ENCODE measurements around the gene MGLL.
"Not testable (repeated sequence)": the region's sequence is repeated elsewhere in the genome, so short reads cannot be mapped to it uniquely, and the experiment has no call there.

Gene MGLL

DNA sequence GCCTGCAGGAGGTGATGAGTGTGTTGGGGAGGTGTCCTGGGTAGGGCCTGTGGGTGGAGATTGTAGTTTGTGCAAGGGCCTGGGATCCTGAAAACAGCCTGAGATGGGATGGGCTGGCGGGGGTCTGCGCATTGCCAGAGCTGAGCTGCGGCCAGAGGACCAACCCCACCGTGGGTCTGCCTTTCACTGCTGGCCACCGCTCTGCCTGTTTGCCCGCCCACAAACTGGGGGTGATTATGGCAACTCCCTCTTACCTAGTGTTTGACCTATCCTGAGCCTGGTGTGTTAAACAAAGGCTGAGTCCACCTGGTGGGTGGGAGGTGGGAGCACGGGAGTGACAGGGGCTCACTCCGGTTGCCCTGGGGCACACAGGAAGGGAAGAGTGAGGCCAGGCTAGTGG lies 139.8 kb downstream of the MGLL start:
- in situ Hi-C loops (cut with HindIII; ENCODE audit: low sequenced_read_pairs): no loop called here

DNA sequence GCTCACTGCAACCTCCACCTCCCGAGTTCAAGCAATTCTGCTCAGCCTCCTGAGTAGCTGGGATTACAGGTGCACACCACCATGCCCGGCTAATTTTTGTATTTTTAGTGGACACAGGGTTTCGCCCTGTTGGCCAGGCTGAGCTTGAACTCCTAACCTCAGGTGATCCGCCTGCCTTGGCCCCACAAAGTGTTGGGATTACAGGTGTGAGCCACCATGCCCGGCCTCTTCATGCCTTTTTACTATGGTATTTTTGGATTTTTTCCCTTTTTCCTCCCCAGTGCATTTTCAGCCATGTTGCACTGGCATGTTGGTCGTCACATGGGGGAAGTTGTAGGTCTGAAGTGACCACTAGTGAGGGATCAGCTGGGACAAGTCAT lies 140.2 kb downstream of the MGLL start:
- in situ Hi-C loops (cut with HindIII; ENCODE audit: low sequenced_read_pairs): not testable (repeated sequence)

DNA sequence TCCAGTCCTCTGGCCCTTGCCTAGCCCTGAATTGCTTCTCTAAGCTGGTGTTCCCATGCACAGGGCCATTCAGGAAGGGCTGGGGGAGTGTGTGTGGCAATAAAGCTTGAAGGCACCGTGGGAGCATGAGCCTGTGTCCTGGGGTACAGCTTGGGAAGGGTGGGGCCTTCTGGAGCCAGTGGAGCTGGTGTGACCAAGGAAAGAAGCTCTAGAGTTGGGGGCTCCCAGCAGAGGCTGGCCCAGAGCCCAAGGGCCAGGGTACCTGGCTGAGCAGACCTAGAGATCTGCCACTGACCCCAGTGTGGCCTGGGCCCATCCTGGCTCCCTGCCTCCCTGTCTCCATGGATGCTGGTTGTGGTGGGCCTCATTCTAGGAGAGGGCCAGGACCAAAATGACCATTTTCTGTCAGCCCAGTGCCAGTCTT lies 141.5 kb downstream of the MGLL start:
- in situ Hi-C loops (cut with HindIII; ENCODE audit: low sequenced_read_pairs): no loop called here

DNA sequence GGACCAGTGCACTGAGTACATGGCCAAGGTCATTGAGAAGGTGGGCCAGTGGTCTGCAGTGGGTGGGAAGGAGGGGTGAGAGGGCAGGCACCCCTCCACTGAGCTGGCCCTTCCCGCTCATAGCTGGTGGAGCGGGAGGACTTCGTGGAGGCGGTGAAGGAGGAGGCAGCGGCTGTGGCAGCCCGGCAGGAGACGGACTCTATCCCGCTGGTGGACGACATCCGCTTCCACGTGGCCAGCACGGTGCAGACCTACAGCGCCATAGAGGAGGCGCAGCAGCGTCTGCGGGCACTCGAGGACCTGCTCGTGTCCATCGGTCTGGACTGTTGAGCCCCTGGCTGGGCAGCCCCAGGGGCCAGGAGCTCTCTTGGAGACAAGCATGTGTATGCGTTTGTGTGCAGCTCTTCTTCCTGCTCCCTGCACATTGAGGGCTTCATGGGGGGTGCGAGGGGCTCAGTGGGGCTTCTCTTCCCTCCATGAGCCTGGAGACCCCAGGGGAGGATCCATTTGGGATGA lies 142.1 kb downstream of the MGLL start:
- in situ Hi-C loops (cut with HindIII; ENCODE audit: low sequenced_read_pairs): no loop called here

DNA sequence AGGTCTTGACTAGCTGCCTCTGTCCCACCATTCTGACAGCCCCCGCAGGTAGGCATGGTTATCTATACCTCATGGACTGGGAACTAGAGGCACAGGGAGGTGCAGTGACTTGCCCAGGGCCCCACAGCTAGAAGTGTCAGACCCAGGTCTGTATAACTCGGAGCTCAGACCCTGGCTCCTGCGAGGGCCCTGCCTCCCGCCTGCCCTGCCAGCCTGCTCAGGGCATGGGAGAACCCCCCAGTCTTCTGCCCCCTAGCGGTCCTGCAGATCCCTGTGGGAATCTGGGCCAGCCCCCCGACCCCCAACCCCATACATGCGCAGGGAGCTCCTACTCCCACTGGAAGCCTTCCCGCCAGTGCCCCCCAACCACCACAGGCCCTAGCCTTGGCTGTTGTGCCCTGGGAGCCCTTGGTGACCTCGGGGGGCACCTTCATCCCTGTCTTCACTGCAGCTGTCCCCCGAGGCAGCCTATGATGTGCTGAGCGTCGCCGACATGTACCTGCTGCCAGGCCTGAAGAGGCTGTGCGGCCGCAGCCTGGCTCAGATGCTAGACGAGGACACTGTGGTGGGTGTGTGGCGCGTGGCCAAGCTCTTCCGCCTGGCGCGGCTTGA lies 142.7 kb downstream of the MGLL start:
- in situ Hi-C loops (cut with HindIII; ENCODE audit: low sequenced_read_pairs): no loop called here

DNA sequence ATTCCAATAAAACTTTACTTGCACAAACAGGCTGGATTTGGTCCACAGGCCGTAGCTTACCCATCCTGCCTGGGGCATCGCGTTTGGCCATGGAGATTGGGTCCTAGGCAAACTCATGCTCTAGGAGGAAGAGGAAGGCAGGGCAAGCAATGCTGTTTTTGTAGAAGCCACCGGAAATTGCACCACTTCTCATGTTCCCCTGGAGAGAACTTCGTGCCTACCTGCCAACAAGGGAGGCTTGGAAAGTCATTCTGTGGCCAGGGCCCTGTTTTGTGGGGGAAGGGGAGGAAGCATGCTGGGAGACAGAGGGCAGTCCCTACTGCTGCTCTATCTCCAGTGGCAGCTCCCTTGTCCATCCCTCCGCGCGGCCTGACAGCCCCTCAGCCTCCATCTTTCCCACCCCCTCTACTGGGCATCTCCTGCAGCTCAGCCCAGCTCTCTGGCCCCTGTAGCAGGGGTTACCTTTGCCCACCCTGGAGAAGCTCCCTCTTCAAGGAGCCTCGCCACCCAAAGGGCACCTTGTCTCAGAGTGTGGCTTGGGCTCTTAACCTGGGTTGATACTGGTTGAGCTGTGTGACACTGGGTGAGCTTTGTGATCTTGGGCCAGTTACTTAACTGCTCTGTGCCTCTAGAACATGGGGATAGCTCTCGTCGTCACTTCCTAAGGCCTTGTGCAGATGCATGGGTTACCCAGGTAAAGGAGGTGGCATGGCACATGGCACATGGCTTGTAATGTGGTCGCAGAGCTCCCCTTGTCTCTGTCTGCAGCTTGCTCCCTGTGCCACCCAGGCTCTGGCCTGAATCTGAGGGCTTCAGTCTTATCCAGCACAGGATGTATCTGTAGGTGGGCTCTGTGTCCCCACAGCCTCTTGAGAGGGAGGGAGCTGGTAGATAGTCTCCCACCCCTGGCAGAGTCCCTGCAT lies 143.4 kb downstream of the MGLL start:
- in situ Hi-C loops (cut with HindIII; ENCODE audit: low sequenced_read_pairs): no loop called here

DNA sequence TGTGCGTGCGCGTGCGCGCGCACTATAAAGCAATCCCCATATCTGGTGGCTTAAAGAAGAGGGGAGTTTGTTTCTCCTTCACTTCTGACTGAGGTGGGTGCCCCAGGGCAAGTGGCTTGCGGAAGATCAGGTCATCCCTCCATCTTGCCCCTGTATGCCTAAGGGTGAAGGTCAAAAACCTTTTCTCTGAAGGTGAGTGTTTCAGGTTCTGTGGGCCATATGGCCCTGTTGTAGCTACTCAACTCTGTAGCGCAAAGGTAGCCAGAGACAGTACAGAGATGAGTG lies 144.1 kb downstream of the MGLL start:
- in situ Hi-C loops (cut with HindIII; ENCODE audit: low sequenced_read_pairs): no loop called here

DNA sequence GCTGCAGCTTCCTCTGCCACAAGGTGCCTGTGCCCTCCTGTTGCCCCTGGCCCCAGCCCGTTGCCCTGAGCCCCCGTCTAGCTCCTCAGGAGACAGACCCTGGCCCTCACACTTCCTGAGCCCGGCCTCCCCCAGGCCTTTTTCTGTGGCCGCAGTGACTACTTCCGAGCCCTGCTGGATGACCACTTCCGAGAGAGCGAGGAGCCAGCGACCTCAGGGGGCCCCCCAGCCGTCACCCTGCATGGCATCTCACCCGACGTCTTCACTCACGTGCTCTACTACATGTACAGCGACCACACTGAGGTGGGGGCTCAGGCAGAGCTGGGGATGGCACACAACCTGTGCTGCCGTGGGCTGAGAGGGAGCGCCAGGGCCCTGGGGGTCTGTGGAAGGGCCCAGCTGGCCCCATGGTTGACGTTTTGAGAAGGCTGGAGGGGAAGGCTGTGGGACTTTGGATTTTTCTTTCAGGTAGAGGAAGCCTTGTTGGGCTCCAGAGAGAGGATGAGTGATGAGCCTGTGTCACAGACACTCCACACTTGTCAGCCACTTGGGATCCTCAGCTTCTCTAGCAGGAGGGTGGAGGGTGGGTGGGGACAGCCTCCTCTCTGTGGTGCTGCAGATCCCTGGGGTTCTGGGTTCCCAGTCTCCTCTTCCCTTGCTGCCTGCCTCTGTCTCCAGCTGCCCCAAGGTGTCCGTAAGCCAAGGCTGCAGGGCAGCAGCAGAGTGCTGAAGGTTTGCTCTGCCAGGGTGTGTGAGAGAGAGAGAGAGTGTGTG lies 144.6 kb downstream of the MGLL start:
- in situ Hi-C loops (cut with HindIII; ENCODE audit: low sequenced_read_pairs): no loop called here

DNA sequence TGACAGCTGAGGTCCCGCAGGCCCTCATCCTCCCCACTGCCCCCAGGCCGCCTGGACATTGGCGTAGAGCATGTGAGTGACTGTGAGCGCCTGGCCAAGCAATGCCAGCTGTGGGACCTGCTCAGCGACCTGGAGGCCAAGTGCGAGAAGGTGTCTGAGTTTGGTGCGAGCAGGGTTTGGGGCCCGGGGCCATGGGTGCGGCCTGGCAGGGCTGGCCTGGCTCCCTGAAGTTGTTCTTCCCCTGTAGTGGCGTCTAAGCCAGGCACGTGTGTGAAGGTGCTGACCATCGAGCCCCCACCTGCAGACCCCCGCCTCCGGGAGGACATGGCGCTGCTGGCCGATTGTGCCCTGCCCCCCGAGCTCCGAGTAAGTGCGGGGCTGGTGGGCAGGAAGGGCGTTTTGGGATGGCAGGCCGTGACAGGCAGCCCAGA lies 145.4 kb downstream of the MGLL start:
- in situ Hi-C loops (cut with HindIII; ENCODE audit: low sequenced_read_pairs): no loop called here

DNA sequence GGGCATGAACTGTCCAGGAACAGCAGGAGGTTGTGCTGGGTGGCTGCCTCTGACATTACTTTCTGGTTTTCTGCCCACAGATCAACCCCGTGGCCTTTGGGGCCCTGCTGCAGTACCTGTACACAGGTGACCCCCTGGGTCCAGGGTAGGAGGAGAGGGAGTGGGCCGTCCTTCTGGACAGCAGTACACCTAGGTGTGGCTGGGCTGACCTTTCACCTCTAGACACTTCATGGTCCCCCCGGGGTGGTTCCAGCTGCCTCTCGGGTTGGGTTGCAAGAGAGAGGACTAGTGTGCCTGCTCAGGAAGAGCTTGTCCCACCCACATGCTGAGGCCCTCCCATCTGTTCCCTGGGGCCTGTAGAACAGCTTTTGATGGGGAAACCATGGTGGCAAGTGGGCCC lies 145.9 kb downstream of the MGLL start:
- in situ Hi-C loops (cut with HindIII; ENCODE audit: low sequenced_read_pairs): no loop called here

DNA sequence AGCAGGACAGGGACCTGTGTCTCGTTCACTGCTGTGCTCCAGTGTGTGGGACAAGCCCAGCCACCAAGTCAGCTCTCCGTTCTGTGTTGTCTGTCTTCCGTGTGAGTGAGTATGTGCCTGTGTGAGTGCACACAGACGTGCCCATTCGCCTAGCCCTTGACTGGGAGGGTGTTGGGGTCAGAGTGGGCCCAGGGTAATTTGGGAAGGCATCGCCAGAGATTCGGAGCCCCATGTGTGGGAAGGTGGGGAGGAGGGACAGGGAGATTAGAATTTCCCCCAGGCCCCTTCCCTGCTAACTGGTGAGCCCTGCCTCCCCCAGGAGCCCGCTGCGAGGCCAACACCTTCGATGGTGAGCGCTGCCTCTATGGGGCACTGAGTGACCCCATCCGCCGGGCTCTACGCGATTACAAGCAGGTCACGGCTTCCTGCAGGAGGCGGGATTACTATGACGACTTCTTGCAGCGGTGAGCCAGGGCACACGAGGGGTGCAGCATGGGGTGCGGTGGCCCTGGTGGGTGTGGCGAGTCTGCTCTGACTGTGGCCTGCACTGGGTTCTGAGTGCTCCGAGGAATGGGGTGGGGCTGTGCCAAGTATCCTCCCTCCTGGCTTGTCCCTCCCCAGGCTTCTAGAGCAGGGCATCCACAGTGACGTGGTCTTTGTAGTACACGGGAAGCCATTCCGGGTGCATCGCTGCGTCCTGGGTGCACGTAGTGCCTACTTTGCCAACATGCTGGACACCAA lies 146.5 kb downstream of the MGLL start:
- in situ Hi-C loops (cut with HindIII; ENCODE audit: low sequenced_read_pairs): no loop called here

DNA sequence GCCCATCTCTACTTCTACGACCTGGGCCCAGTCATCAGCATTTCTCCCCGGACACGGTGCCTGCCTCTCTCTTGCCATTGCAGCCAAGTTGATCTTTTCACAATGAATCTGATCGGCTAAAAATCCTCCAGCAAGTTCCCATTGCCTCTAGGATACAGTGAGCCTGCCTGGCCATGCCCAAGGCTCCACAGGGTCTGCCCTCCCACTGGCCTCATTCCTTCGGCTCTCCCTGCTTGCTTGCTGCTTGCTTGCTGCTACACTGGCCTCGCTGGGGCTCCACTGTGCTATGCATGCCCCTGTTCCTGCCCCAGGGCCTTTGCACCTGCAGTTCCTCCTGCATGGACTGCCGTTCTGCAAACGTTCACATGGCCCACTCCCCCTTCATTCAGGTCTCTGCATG lies 147.5 kb downstream of the MGLL start:
- in situ Hi-C loops (cut with HindIII; ENCODE audit: low sequenced_read_pairs): loop anchor here (25.0 kb wide), 1 partner anchor 288 kb away; no protein-coding TSS in a partner anchor

DNA sequence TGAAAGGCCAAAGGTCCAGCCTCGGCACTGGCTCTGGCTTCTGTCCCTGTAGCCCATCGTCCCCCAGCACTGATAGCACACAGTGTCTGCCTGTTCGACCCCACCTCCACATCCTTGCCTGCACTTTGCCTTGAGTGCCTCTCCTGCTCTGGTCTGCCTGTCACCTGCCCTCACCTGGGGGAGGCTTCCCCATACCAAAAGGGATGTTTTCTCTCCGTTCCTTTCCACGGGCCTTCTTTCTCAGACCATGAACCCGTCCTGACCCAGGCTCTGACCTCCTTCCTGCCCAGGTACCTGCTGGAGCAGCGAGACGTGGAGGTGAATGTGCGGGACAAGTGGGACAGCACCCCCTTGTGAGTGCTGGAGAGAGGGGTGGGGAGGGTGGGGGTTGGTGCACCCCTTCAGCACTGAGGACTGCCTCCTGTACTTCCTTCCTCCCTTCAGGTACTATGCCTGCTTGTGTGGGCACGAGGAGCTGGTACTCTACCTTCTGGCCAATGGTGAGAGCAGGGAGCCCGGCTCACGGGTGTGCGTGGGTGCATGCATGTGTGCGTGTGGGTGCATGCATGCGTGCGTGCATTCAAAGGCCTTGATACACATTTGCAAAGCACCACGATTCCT lies 148.1 kb downstream of the MGLL start:
- in situ Hi-C loops (cut with HindIII; ENCODE audit: low sequenced_read_pairs): loop anchor here (25.0 kb wide), 1 partner anchor 288 kb away; no protein-coding TSS in a partner anchor

DNA sequence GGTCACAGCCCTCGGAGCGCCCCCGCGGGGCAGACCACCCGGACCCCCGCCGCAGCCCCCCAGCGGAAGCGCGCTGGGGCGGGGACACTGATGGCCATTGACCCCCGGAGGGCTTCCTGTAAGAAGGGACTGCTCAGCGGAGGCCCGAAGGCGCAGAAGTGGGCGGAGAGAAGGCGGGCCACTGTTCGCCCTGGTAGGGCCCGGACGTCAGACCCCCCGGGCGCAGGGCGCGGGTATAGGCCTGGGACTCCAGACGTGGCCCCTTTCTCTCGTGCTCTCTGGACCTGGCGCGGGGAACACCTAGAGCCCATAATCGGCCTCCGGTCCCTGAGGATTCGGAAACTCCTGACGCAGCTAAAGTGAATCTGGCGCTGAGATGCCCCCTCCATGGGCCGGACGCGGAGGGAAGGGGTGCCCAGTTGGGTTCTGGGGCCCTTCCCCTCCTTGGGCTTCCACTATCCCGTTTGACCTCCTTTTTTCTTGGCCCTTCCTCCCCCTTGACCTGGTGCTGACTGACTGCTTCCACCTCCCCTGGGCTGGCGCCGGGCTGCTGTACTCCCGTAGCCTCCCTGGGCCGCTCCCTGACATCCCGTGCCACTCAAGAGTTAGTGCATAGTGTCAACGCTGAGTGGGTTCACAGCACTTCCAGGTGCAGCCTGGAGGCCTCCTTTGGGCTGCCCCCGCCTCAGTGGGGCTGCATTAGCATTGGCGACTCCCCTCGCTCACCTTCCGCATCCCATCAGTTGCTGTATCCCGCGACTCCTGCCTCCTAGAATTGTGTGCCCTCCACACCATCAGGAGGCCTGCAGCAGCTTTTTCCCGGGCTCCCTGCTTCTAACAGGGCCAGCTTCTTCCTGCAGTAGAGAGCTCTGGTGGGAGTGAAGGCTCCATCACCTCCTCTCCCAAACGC lies 148.9 kb downstream of the MGLL start:
- in situ Hi-C loops (cut with HindIII; ENCODE audit: low sequenced_read_pairs): loop anchor here (25.0 kb wide), 1 partner anchor 289 kb away; no protein-coding TSS in a partner anchor

DNA sequence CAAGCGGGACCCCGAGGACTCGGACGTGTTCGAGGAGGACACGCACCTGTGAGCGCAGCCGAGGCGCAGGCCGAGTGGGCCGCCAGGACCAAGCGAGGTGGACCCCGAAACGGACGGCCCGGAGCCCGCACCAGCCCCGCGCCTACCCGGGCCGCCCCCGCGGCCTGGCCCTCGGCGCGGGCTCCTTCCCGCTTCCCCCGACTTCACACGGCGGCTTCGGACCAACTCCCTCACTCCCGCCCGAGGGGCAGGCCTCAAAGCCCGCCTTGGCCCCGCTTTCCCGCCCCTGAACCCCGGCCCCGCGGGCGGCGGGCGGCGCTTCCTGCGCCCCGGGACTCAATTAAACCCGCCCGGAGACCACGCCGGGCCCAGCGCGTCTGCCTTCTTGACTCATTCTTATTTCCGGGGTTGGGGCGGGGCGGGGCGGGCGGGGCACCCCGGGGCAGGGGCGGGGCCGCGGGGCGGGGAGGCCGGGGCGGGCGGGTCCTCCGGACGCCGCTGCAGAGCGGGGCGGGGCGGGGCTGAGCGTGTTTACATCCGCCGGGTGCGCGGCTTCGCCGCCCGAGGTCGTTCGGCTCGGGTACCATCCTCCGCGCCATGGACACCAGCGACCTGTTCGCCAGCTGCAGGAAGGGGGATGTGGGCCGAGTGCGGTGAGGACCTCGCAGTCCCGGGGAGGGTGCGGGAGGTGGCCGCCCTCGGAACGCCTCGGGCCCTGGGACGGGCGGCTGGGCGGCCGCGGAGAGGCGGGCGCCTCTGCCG lies 149.7 kb downstream of the MGLL start, which contains the start of gene ABTB1:
TSS of gene ABTB1 (plus strand) at position 524 of the 762 bp plus-strand sequence. CDS start at position 598, 74 bp downstream.
- in situ Hi-C loops (cut with HindIII; ENCODE audit: low sequenced_read_pairs): loop anchor here (25.0 kb wide), 1 partner anchor 290 kb away; no protein-coding TSS in a partner anchor

DNA sequence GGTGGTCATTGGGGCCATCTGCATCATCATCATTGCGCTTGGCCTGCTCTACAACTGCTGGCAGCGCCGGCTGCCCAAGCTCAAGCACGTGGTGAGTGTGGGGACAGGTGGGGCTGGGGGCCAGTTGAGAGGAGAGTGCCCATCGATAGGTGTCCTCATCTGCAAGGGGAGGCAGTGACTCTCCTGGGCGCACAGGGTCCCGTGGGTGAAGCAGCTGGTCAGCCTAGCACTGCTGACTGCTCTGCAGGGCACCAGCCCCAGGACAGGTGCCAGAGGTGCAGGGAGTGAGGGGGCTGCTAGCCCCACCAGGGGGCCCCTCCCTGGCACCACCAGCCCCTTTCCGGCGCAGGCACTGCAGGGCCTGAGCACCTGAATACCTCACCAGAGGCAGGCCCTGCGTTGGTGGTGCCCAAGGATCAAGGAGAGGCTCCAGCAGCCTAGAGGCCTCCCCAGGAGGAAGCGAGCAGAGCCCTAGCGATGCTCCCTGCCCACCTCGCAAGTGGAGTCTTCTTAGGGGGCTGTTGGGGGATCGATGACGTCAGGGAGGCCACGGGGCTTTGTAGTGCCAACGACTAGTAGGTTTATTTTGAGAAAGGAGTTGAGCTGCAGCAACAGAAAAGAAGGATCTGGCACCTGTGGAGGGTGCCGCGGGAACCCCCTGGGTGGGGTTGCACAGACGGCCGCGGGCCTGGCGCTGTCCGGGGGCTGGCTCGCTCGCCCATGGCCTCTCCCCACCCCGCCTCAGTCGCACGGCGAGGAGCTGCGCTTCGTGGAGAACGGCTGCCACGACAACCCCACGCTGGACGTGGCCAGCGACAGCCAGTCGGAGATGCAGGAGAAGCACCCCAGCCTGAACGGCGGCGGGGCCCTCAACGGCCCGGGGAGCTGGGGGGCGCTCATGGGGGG lies 150.5 kb downstream of the MGLL start:
- in situ Hi-C loops (cut with HindIII; ENCODE audit: low sequenced_read_pairs): loop anchor here (25.0 kb wide), 1 partner anchor 291 kb away; no protein-coding TSS in a partner anchor

Data from DLD1 (cell line).